ENCODE results near the gene ACTRT2. TPM values are rescaled to one million over a fixed set of nuclear protein-coding genes. Genes with fewer than 3 reads are reported as not detected.

The ACTRT2 gene
- polyA plus RNA-seq, 1 donor (not counting 4 experiments of a cell fraction or from before 2014, with no cell fraction given), result not detected

DNA sequence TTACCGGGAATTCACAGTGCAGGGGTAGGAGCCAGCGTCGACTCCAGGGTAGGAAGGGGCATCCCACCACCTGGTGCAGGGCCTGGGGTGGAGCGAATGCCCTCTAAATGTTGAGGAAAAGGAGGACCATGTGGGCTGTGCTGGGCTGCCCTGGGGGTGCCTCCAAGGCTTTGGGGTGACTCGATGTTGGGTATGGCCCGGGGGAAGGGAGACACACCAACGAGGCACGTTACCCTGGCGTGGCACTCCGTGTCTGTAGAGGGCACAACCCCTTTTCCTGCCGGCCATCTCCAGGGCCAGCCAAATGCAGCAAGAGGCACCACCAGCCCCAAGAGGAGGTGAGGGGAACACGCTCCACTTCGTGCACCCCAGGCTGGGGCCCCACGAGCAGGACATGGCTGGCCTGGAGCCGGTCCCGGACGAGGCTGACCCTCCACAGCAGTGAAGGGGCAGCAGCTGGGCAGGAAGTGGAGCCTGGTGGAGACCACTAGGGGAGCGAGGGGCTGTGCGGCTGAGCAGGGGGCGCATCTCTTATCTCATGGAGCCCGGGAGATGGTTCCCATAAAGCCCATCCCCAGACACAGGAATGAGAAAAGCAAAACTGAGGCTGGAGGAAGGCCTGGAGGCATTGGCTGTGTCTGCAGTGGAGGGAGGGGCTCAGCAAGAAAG, 11.2 kb downstream of the ACTRT2 start:
- Histone ChIP-seq H3K27me3 (ENCODE audit: control insufficient read depth, extremely low read depth, insufficient read depth, low read length) (no peaks in the 10 kb centered on the region), H4K20me1 (ENCODE audit: control insufficient read depth, extremely low read depth, insufficient read depth, low read length) (no peaks in the 10 kb centered on the region), H3K4me3 (ENCODE audit: control insufficient read depth in 2 of 3, extremely low read depth in 1 of 3, insufficient read depth in 2 of 3, low read depth in 1 of 3, low read length in 3 of 3) (no peak overlapping the region), H2AFZ (ENCODE audit: control insufficient read depth, low read length) (no peak overlapping the region), H3K9me3 (ENCODE audit: control insufficient read depth, low read depth, low read length) (peaks cover 3% of the 10 kb centered on the region), H3K9ac (ENCODE audit: control insufficient read depth, extremely low read depth, insufficient read depth, low read length) (no peak overlapping the region), H3K4me1 (ENCODE audit: control insufficient read depth, extremely low read depth, insufficient read depth, low read length) (no peaks in the 10 kb centered on the region), H3K9me1 (ENCODE audit: control insufficient read depth, extremely low read depth, insufficient read depth, low read length) (no peaks in the 10 kb centered on the region), H3K36me3 (ENCODE audit: control insufficient read depth in 2 of 2, extremely low read depth in 1 of 2, insufficient read depth in 2 of 2, low read length in 2 of 2) (no peaks in the 10 kb centered on the region), H3K79me2 (ENCODE audit: control insufficient read depth, insufficient read depth, low read length) (no peaks in the 10 kb centered on the region), H3K27ac (ENCODE audit: control insufficient read depth, insufficient read depth, low read length) (no peak overlapping the region), H3K4me2 (ENCODE audit: control insufficient read depth, extremely low read depth, insufficient read depth, low read depth, low read length) (no peak overlapping the region)
- FAIRE-seq (no peak), DNase-seq (ENCODE audit: low read depth, low spot score) (no peak)
- TF ChIP-seq EZH2 (IDR thresholded peaks at IDR 0.05; ENCODE audit: low read length), result no peak
- TF ChIP-seq, protein P1, sequence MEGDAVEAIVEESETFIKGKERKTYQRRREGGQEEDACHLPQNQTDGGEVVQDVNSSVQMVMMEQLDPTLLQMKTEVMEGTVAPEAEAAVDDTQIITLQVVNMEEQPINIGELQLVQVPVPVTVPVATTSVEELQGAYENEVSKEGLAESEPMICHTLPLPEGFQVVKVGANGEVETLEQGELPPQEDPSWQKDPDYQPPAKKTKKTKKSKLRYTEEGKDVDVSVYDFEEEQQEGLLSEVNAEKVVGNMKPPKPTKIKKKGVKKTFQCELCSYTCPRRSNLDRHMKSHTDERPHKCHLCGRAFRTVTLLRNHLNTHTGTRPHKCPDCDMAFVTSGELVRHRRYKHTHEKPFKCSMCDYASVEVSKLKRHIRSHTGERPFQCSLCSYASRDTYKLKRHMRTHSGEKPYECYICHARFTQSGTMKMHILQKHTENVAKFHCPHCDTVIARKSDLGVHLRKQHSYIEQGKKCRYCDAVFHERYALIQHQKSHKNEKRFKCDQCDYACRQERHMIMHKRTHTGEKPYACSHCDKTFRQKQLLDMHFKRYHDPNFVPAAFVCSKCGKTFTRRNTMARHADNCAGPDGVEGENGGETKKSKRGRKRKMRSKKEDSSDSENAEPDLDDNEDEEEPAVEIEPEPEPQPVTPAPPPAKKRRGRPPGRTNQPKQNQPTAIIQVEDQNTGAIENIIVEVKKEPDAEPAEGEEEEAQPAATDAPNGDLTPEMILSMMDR (optimal IDR thresholded peaks at IDR 0.05 in 1 of 3, IDR thresholded peaks at IDR 0.05 in 1 of 3, conservative IDR thresholded peaks at IDR 0.05 in 1 of 3; ENCODE audit: extremely low read depth in 1 of 3, insufficient read depth in 2 of 3, low read length in 3 of 3), result no peak
- dilution Hi-C loops (cut with MboI; ENCODE audit: extremely low pct_ligation_motif_present, low sequenced_read_pairs), result no loop called here

- H3K36me3 ChIP-seq (ENCODE audit: control insufficient read depth in 2 of 2, extremely low read depth in 1 of 2, insufficient read depth in 2 of 2, low read length in 2 of 2), result no peaks in the 10 kb centered on the region
- no peak overlapping the region for H3K9ac ChIP-seq (ENCODE audit: control insufficient read depth, extremely low read depth, insufficient read depth, low read length)
- no peak for DNase-seq (ENCODE audit: low read depth, low spot score)
- no peak overlapping the region for H3K27ac ChIP-seq (ENCODE audit: control insufficient read depth, insufficient read depth, low read length)
- no peak overlapping the region for H2AFZ ChIP-seq (ENCODE audit: control insufficient read depth, low read length)
- H4K20me1 ChIP-seq (ENCODE audit: control insufficient read depth, extremely low read depth, insufficient read depth, low read length), result no peaks in the 10 kb centered on the region
- H3K79me2 ChIP-seq (ENCODE audit: control insufficient read depth, insufficient read depth, low read length), result no peaks in the 10 kb centered on the region
- no peaks in the 10 kb centered on the region for H3K27me3 ChIP-seq (ENCODE audit: control insufficient read depth, extremely low read depth, insufficient read depth, low read length)
- no peak overlapping the region for H3K4me2 ChIP-seq (ENCODE audit: control insufficient read depth, extremely low read depth, insufficient read depth, low read depth, low read length)
- dilution Hi-C loops (cut with MboI; ENCODE audit: extremely low pct_ligation_motif_present, low sequenced_read_pairs), result no loop called here
- TF ChIP-seq EZH2 (IDR thresholded peaks at IDR 0.05; ENCODE audit: low read length), result no peak
- TF ChIP-seq, protein P1 (optimal IDR thresholded peaks at IDR 0.05 in 1 of 3, IDR thresholded peaks at IDR 0.05 in 1 of 3, conservative IDR thresholded peaks at IDR 0.05 in 1 of 3; ENCODE audit: extremely low read depth in 1 of 3, insufficient read depth in 2 of 3, low read length in 3 of 3), result no peak
- H3K9me1 ChIP-seq (ENCODE audit: control insufficient read depth, extremely low read depth, insufficient read depth, low read length), result no peaks in the 10 kb centered on the region
- H3K9me3 ChIP-seq (ENCODE audit: control insufficient read depth, low read depth, low read length), result peaks cover 7% of the 10 kb centered on the region
- no peak overlapping the region for H3K4me3 ChIP-seq (ENCODE audit: control insufficient read depth in 2 of 3, extremely low read depth in 1 of 3, insufficient read depth in 2 of 3, low read depth in 1 of 3, low read length in 3 of 3)
- no peaks in the 10 kb centered on the region for H3K4me1 ChIP-seq (ENCODE audit: control insufficient read depth, extremely low read depth, insufficient read depth, low read length)
- FAIRE-seq, result no peak
Measured at GRCh38 chr1:3033040-3033789, 11.9 kb downstream of the ACTRT2 start.
